ENCODE results near the gene AASDH. TPM values are rescaled to one million over a fixed set of nuclear protein-coding genes. Genes with fewer than 3 reads are reported as not detected.

The AASDH gene
- total and polyA plus RNA-seq, 2 donors (not counting 1 experiment from before 2014, with no cell fraction given) = 6.9 to 15.2 TPM

DNA sequence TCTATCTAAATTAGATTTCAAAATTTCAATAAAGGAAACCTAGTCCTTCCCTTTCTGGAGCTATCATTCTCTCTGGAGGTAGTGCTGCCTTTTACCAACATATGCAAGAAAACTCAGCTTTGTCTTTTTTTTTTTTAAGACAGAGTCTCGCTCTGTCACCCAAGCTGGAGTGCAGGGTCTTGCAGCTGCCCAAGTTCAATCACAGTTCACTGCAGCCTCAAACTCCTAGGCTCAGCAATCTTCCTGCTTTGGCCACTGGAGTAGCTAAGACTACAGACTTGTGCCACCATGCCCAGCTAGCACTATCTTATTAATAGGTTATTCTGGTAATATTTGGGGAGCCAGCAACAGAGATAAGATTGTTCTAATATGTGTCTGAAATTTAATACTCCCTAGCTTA lies 12.3 kb downstream of the AASDH start:
- H3K9me3 ChIP-seq (ENCODE audit: control extremely low read depth in 1 of 3, control insufficient read depth in 2 of 3, insufficient read depth in 1 of 3, low read length in 2 of 3) = no peaks in the 10 kb centered on the region
- H3K4me1 ChIP-seq (ENCODE audit: control insufficient read depth in 2 of 2, insufficient read depth in 2 of 2, low read length in 2 of 2) = no peaks in the 10 kb centered on the region
- no peak overlapping the region for H3K4me2 ChIP-seq (replicated peaks; ENCODE audit: low read depth, low read length, poor library complexity, severe bottlenecking)
- H3K4me3 ChIP-seq (ENCODE audit: control extremely low read depth in 1 of 5, extremely low read depth in 1 of 5, insufficient read depth in 1 of 5, low read depth in 2 of 5, low read length in 4 of 5) = no peak overlapping the region
- no peak overlapping the region for H3K9ac ChIP-seq (ENCODE audit: low read length)
- no peak overlapping the region for H3K27ac ChIP-seq (ENCODE audit: low read length in 2 of 2)
- H3K27me3 Mint-ChIP-seq = no peaks in the 10 kb centered on the region
- no peaks in the 10 kb centered on the region for H4K20me1 ChIP-seq (ENCODE audit: control insufficient read depth, insufficient read depth, low read length, poor library complexity, severe bottlenecking)
- intact Hi-C loops (cut with micrococcal nuclease) = no loop called here
- no peak overlapping the region for H3K4me3 Mint-ChIP-seq
- ChIA-PET POLR2A (interaction anchor here (0.7 kb wide), 1 partner anchor 148 kb away, joined by 4 read pairs; no protein-coding TSS in a partner anchor), CTCF (no interaction called here)
- no peaks in the 10 kb centered on the region for H3K9me3 Mint-ChIP-seq (ENCODE audit: insufficient read depth)
- no peak overlapping the region for H2AFZ ChIP-seq (ENCODE audit: insufficient read depth, low read depth, low read length, poor library complexity, severe bottlenecking)
- no peak overlapping the region for H3K27ac Mint-ChIP-seq
- H3K36me3 ChIP-seq (replicated peaks in 1 of 2; ENCODE audit: control extremely low read depth in 1 of 2, control insufficient read depth in 1 of 2, extremely low read depth in 1 of 2, insufficient read depth in 2 of 2, low read length in 1 of 2) = peaks cover 4 to 16% of the 10 kb centered on the region in 2 experiments
- DNase-seq (no peak), ATAC-seq (ENCODE audit: low read depth) (no peak)
- WGBS (ENCODE audit: insufficient coverage) = no CpG with 5 or more reads among the region's 1 CpG
- no peak for TF ChIP-seq EZH2 (IDR thresholded peaks at IDR 0.05; ENCODE audit: borderline replicate concordance, insufficient read depth, low read depth, low read length, poor library complexity, severe bottlenecking)
- H3K4me1 Mint-ChIP-seq = no peaks in the 10 kb centered on the region
- peaks cover 13% of the 10 kb centered on the region for H3K79me2 ChIP-seq (ENCODE audit: control insufficient read depth, insufficient read depth, low read length)
- H3K27me3 ChIP-seq (replicated peaks in 1 of 4; ENCODE audit: control extremely low read depth in 1 of 4, control insufficient read depth in 3 of 4, insufficient read depth in 4 of 4, low read length in 3 of 4) = no peaks in the 10 kb centered on the region

DNA sequence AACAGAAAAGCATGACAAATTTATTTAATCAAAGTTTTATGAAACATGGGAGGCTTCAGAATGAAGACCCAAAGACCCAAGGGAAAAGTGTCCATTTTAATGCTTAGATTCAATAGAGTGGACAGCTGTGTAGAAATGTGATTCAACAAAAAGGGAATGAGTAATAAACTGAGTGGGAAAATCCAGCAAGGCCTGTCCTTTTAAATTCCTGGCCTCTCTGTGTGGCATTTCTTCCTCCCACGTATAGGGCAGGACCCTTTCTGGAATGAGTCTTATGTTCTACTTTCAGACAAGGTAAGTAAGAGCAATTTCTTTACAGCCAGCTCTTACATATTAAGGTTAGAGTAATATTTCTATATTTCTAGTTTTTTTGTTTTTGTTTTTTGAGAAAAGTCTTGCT lies 14.5 kb downstream of the AASDH start:
- H3K4me1 Mint-ChIP-seq = no peaks in the 10 kb centered on the region

More for the DNA sequence above, 14.5 kb downstream of the AASDH start:
- ChIA-PET POLR2A (no interaction called here), CTCF (no interaction called here)
- TF ChIP-seq, protein P1, sequence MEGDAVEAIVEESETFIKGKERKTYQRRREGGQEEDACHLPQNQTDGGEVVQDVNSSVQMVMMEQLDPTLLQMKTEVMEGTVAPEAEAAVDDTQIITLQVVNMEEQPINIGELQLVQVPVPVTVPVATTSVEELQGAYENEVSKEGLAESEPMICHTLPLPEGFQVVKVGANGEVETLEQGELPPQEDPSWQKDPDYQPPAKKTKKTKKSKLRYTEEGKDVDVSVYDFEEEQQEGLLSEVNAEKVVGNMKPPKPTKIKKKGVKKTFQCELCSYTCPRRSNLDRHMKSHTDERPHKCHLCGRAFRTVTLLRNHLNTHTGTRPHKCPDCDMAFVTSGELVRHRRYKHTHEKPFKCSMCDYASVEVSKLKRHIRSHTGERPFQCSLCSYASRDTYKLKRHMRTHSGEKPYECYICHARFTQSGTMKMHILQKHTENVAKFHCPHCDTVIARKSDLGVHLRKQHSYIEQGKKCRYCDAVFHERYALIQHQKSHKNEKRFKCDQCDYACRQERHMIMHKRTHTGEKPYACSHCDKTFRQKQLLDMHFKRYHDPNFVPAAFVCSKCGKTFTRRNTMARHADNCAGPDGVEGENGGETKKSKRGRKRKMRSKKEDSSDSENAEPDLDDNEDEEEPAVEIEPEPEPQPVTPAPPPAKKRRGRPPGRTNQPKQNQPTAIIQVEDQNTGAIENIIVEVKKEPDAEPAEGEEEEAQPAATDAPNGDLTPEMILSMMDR (IDR thresholded peaks at IDR 0.05) = no peak
- no peak for TF ChIP-seq EZH2 (IDR thresholded peaks at IDR 0.05; ENCODE audit: borderline replicate concordance, insufficient read depth, low read depth, low read length, poor library complexity, severe bottlenecking)
- Mint-ChIP-seq H3K4me3 (no peak overlapping the region), H3K27ac (no peak overlapping the region), H3K9me3 (ENCODE audit: insufficient read depth) (no peaks in the 10 kb centered on the region), H3K27me3 (no peaks in the 10 kb centered on the region)
- H4K20me1 ChIP-seq (ENCODE audit: control insufficient read depth, insufficient read depth, low read length, poor library complexity, severe bottlenecking) = no peaks in the 10 kb centered on the region
- H3K9ac ChIP-seq (ENCODE audit: low read length) = no peak overlapping the region
- H3K4me3 ChIP-seq (ENCODE audit: control extremely low read depth in 1 of 5, extremely low read depth in 1 of 5, insufficient read depth in 1 of 5, low read depth in 2 of 5, low read length in 4 of 5) = no peak overlapping the region
- no peak for ATAC-seq (ENCODE audit: low read depth)
- no peak overlapping the region for H3K27ac ChIP-seq (ENCODE audit: low read length in 2 of 2)
- WGBS (ENCODE audit: insufficient coverage) = no CpG with 5 or more reads among the region's 1 CpG
- H3K27me3 ChIP-seq (replicated peaks in 1 of 4; ENCODE audit: control extremely low read depth in 1 of 4, control insufficient read depth in 3 of 4, insufficient read depth in 4 of 4, low read length in 3 of 4) = no peaks in the 10 kb centered on the region
- intact Hi-C loops (cut with micrococcal nuclease) = no loop called here
- no peak for DNase-seq
- peaks cover 11% of the 10 kb centered on the region for H3K79me2 ChIP-seq (ENCODE audit: control insufficient read depth, insufficient read depth, low read length)
- H3K9me3 ChIP-seq (ENCODE audit: control extremely low read depth in 1 of 3, control insufficient read depth in 2 of 3, insufficient read depth in 1 of 3, low read length in 2 of 3) = no peaks in the 10 kb centered on the region
- peaks cover 3 to 16% of the 10 kb centered on the region in 2 experiments for H3K36me3 ChIP-seq (replicated peaks in 1 of 2; ENCODE audit: control extremely low read depth in 1 of 2, control insufficient read depth in 1 of 2, extremely low read depth in 1 of 2, insufficient read depth in 2 of 2, low read length in 1 of 2)
- no peaks in the 10 kb centered on the region for H3K4me1 ChIP-seq (ENCODE audit: control insufficient read depth in 2 of 2, insufficient read depth in 2 of 2, low read length in 2 of 2)
- H2AFZ ChIP-seq (ENCODE audit: insufficient read depth, low read depth, low read length, poor library complexity, severe bottlenecking) = no peak overlapping the region
- no peak overlapping the region for H3K4me2 ChIP-seq (replicated peaks; ENCODE audit: low read depth, low read length, poor library complexity, severe bottlenecking)

All from B cell (primary cell).